DND-41 (cell line): Measurements from ENCODE around the gene NAPB.

Experiments
- ATAC-seq: fragments of 200-7000 bp; cut with Tn5 transposase; 3 replicates; pipeline ENCODE4 v1.9.1; 2021; ENCODE audit warnings: low read depth; ENCODE audit not compliant: insufficient read depth
- DNase-seq: peaks from one replicate; pipeline ENCODE4 v3.0.0-alpha.2; 2020
- H2AFZ ChIP-seq: 2 replicates; pipeline ENCODE4 v1.6.0; 2012; ENCODE audit warnings: low read depth, low read length
- H3K27ac ChIP-seq: 2 replicates; pipeline ENCODE4 v1.5.1; 2012; ENCODE audit warnings: low read length, inconsistent platforms
- H3K27me3 ChIP-seq: fragments of 200-600 bp; sonication (generic); 2 replicates; pipeline ENCODE4 v1.6.0; 2012; ENCODE audit warnings: low read length, mild to moderate bottlenecking, inconsistent platforms; ENCODE audit not compliant: insufficient read depth, poor library complexity
- H3K36me3 ChIP-seq: 2 replicates; pipeline ENCODE4 v1.5.1; 2012; ENCODE audit warnings: low read length, inconsistent platforms; ENCODE audit not compliant: insufficient read depth
- H3K4me1 ChIP-seq: 2 replicates; pipeline ENCODE4 v1.5.1; 2012; ENCODE audit warnings: mild to moderate bottlenecking, low read length; ENCODE audit not compliant: insufficient read depth
- H3K4me2 ChIP-seq: 2 replicates; pipeline ENCODE4 v1.6.0; 2012; ENCODE audit warnings: mild to moderate bottlenecking, moderate library complexity, low read length, inconsistent platforms; ENCODE audit not compliant: insufficient read depth
- H3K4me3 ChIP-seq, 2 experiments: fragments of 200-600 bp in 1 of 2; shearing (Covaris generic) in 1 of 2; 2 replicates each; pipeline ENCODE4 v1.5.1; 2012 to 2016; ENCODE audit warnings: inconsistent platforms in 2 of 2, low read length in 2 of 2, mild to moderate bottlenecking in 2 of 2, low read depth in 1 of 2, moderate library complexity in 1 of 2
- H3K79me2 ChIP-seq: 2 replicates; pipeline ENCODE4 v1.6.0; 2012; ENCODE audit warnings: low read length, inconsistent platforms; ENCODE audit not compliant: insufficient read depth
- H3K9ac ChIP-seq: 2 replicates; pipeline ENCODE4 v1.6.0; 2012; ENCODE audit warnings: low read depth, mild to moderate bottlenecking, inconsistent platforms, low read length, moderate library complexity
- H3K9me3 ChIP-seq: 2 replicates; pipeline ENCODE4 v1.5.1; 2012; ENCODE audit warnings: low read length, moderate library complexity, mild to moderate bottlenecking, inconsistent platforms; ENCODE audit not compliant: insufficient read depth, severe bottlenecking
- H4K20me1 ChIP-seq: 2 replicates; pipeline ENCODE4 v1.6.0; 2012; ENCODE audit warnings: low read length; ENCODE audit not compliant: insufficient read depth
- EZH2 ChIP-seq: IDR thresholded peaks from 3 replicates; pipeline ENCODE4 v1.6.1; 2012; ENCODE audit warnings: borderline replicate concordance, low read depth, mild to moderate bottlenecking, moderate library complexity, low read length, inconsistent platforms; ENCODE audit not compliant: severe bottlenecking
- TF ChIP-seq, protein P1 (sequence below): IDR thresholded peaks from 2 replicates; pipeline ENCODE4 v1.5.1; 2012; ENCODE audit warnings: borderline replicate concordance, low read length, moderate library complexity, mild to moderate bottlenecking; ENCODE audit not compliant: poor library complexity, severe bottlenecking; ENCODE audit errors: extremely low read depth

Gene NAPB

DNA sequence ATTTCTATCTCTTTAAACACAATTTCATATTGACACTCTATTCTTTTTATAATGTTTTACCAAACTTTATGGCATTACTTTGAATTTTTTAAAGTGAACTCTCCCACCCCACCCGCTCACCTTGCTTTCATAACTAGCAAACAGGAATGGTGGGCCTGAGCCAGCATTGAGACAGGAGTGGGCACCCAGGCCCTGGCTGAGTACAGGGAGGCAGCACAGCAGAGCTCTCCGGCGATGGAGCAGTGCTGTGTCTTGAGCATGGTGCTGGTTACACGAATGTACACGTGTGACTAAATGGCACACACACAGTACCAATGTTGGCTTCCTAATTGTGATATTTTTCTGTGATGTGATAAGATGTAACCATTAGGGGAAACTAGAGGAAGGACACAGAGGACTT is 26.9 kb upstream of the NAPB start:
- Histone ChIP-seq H4K20me1 (no peaks in the 10 kb centered on the region), H3K79me2 (no peaks in the 10 kb centered on the region), H2AFZ (no peak overlapping the region), H3K36me3 (no peaks in the 10 kb centered on the region), H3K27ac (no peak overlapping the region), H3K4me1 (no peaks in the 10 kb centered on the region), H3K4me2 (no peak overlapping the region), H3K9ac (no peak overlapping the region), H3K4me3 (no peak overlapping the region), H3K9me3 (no peaks in the 10 kb centered on the region), H3K27me3 (no peaks in the 10 kb centered on the region)
- TF ChIP-seq, protein P1, sequence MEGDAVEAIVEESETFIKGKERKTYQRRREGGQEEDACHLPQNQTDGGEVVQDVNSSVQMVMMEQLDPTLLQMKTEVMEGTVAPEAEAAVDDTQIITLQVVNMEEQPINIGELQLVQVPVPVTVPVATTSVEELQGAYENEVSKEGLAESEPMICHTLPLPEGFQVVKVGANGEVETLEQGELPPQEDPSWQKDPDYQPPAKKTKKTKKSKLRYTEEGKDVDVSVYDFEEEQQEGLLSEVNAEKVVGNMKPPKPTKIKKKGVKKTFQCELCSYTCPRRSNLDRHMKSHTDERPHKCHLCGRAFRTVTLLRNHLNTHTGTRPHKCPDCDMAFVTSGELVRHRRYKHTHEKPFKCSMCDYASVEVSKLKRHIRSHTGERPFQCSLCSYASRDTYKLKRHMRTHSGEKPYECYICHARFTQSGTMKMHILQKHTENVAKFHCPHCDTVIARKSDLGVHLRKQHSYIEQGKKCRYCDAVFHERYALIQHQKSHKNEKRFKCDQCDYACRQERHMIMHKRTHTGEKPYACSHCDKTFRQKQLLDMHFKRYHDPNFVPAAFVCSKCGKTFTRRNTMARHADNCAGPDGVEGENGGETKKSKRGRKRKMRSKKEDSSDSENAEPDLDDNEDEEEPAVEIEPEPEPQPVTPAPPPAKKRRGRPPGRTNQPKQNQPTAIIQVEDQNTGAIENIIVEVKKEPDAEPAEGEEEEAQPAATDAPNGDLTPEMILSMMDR, result no peak
- no peak for TF ChIP-seq EZH2
- ATAC-seq, result no peak
- no peak for DNase-seq

DNA sequence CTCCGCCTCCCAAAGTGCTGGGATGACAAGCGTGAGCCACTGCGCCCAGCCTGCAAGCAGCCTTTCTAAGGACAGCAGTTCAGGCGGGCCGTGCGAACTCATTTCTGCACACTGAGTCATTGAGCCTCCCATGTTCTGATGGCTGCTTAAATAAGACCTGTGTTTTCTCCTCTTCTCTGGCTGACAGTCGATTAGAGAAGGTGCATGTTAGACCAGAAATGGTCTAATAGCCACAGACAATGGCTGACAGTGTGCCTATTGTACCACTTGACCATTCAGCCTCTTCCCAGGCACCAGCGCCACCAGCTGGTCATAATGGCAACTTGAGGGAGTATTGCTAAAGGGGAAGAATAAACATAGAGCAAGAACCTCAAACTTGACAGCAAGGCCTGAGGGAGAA is 25.2 kb upstream of the NAPB start:
- Histone ChIP-seq H2AFZ (no peak overlapping the region), H3K9ac (no peak overlapping the region), H3K4me2 (no peak overlapping the region), H3K36me3 (no peaks in the 10 kb centered on the region), H4K20me1 (peaks cover 5% of the 10 kb centered on the region; the same call in 1 of the 2 replicates), H3K9me3 (no peaks in the 10 kb centered on the region), H3K4me3 (no peak overlapping the region), H3K79me2 (no peaks in the 10 kb centered on the region), H3K27me3 (peaks cover 7% of the 10 kb centered on the region), H3K27ac (no peak overlapping the region), H3K4me1 (no peaks in the 10 kb centered on the region)
- TF ChIP-seq, protein P1, result peak; percentile 60
- TF ChIP-seq EZH2, result no peak
- no peak for ATAC-seq
- no peak for DNase-seq

DNA sequence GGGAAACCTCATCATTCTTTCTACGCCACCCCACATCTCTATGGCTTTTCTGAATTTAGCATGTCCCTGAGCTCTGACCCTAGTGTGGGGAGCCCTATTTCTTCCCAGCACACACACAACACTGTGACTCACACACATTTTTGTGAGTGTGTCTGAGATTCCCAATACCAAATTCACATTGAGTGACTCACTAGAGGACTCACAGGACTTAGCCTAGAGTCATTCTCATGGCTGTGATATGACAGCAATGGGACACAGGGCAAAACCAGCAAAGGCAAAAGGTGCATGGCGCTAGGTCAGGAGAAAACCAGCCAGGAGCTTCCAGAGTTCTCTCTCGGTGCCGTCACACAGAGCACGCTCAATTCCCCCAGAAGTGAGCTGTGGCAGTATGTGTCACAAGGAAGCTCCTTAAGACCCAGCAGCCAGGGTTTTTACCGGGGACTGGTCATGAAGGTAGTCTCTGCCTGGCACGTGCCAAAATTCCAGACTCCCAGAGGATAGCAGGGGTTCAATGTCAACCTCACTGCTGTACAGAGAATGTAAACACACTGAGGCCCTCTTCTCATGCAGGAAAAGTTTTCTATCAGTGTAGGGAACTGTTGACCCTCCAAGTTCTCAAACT is 24.4 kb upstream of the NAPB start:
- DNase-seq (no peak), ATAC-seq (no peak)
- Histone ChIP-seq H3K27ac (no peak overlapping the region), H3K4me3 (no peak overlapping the region), H3K4me1 (no peaks in the 10 kb centered on the region), H3K9ac (no peak overlapping the region), H3K9me3 (no peaks in the 10 kb centered on the region), H3K36me3 (no peaks in the 10 kb centered on the region), H3K4me2 (no peak overlapping the region), H3K27me3 (peaks cover 7% of the 10 kb centered on the region), H2AFZ (no peak overlapping the region), H3K79me2 (no peaks in the 10 kb centered on the region), H4K20me1 (peaks cover 5% of the 10 kb centered on the region; the same call in 1 of the 2 replicates)
- no peak for TF ChIP-seq EZH2
- TF ChIP-seq, protein P1, result no peak

DNA sequence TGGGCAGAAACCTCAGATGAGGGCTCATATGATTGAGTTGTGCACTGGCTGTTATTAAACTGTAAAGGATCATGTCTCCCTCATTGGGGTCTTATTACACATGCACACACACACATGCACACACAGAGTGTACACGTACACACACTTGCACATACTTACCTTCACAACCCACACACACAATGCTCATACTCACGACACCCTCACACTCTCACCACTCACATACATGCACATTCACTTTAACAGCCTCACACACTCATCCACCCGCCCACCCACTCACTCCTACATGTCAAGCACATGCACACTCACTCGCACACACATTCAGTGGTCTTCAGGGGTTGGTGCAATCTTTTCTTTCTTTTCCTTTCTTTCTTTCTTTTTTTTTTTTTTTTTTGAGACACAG is 23.6 kb upstream of the NAPB start:
- Histone ChIP-seq H3K36me3 (no peaks in the 10 kb centered on the region), H3K4me2 (no peak overlapping the region), H3K4me1 (no peaks in the 10 kb centered on the region), H4K20me1 (peaks cover 5% of the 10 kb centered on the region; the same call in 1 of the 2 replicates), H3K79me2 (no peaks in the 10 kb centered on the region), H3K4me3 (no peak overlapping the region), H3K27ac (no peak overlapping the region), H3K27me3 (peaks cover 7% of the 10 kb centered on the region), H3K9ac (no peak overlapping the region), H3K9me3 (no peaks in the 10 kb centered on the region), H2AFZ (no peak overlapping the region)
- ATAC-seq (no peak), DNase-seq (no peak)
- TF ChIP-seq, protein P1, result no peak
- TF ChIP-seq EZH2, result no peak
